NCI-H2081 (cell line): Measurements from ENCODE around the gene ADARB2.

ENCODE experiments used
- DNase-seq, 2 experiments: peaks; one replicate each; lab custom pipeline; 2025; lab: John Stamatoyannopoulos, UW

Gene ADARB2

DNA sequence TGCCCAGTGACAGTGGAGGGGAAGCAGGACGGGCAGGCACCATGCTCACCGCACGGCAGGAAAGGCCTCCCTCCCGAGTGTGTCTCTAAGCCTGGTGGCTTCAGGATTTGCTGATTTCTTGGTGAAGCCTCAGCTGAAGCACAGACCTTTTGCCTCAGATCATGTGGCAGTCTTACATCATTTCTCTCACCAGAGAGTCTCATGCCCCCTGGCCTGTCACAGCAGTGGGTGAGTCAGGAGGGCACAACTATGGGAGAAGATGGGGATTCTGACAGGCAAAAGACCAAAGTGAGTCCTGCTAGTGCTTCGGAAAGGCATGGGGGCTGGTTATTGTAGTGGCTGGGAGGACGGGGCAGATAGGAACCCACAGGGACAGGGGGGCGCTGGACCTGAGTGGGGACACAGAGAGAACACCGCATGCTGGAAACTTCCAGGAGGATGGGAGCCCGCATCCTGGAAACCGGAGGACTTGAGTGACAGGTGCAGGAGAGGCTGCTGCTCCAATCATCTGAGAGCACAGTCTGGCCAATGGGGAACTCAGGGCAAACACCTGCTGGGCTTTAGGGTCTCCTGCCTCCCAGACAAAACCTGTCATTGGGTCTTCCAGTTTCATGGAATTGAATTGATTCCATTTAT is 166.8 kb downstream of the ADARB2 start:
- no peak for DNase-seq

DNA sequence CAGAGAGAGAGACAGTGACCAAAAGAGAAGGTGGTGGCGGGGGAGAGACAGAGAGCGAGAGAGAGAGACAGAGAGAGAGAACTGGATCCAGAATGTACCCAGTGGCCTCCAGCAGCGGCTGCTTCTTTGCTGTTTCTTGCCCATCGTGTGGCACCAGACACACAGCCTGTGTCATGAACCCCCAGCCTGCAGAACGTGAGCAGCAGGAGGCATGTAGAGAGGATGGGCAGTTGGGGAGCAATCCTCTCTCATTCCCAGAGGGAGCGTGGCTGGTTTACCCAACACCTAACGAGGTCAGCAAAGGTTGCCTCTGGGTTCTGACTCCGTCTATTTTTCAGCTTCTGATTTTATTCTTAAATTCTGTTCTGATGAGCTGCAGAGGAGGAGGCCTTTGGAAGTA is 168.1 kb downstream of the ADARB2 start:
- no peak for DNase-seq

DNA sequence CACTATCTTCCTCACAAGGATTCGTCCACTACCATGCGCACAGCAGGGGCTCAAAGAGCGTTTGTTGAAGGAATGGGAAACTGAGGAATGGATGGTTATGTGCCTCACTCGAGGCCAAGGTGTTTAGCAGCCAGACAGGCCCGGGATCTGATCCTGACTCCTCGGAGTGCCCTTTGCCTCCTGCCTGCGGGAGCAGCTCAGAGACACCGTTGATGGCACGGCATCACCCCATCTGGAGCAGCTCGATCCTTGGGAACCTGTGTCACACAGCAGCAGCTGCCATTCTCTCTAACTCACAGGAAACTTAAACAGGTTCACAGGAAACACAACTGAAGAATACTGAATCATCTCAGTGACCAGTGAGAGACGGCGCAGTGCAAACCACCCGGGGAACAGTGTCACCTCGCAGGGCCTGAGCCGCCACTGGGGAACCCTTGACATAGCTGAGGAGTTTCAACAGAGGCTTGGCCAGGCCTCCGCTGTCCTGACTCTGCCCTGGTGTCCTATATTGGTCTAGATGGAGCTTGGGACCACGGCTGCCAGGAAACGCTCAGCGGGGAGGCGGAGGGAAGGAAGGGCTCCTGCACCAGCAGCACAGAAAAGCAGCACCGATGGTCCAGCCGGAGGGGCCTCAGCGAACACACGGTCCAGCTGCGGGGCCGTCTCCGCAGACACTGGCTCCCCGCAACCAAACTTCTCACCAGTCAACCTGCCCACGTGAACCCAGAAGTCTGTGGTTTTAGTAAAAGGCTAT is 169.4 kb downstream of the ADARB2 start:
- no peak for DNase-seq

DNA sequence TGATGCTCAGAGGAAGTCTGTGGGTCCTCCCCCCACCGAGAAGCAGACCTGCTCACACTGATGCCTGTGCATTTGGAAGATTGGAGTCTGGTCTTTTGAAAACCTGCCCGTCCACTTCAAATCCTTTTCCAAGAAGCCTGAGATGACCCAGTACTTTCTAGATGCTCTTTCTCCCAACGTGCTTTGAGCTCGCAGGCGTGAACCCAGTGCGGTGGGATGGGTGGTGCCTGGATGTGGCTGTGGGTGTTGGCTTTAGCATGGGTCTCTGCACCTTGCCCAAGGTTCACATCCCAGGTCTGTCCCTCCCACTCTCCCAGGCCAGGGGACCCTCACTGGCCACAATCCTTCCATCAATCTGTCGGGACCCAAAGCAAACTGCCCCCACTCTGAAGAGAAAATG is 170.2 kb downstream of the ADARB2 start:
- no peak for DNase-seq

DNA sequence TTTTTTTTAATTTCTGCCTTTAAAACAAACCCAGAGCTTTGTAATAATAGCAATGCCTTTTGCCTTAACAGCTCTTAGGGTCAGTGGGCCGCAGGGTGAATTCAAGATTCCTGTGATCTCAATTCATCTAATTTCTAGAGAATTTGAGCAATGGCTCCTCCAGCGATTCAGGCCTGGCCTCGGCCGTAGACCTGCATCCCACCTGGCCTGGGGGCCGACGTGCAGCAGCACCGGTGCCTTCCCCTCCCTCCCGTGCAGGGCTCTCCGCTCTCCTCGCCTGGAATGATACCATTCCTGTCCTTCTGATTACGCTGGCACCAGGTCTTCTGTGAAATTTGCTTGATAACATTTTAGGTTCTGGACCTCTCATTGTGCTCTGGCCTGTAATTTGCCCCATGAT is 172.5 kb downstream of the ADARB2 start:
- no peak for DNase-seq

DNA sequence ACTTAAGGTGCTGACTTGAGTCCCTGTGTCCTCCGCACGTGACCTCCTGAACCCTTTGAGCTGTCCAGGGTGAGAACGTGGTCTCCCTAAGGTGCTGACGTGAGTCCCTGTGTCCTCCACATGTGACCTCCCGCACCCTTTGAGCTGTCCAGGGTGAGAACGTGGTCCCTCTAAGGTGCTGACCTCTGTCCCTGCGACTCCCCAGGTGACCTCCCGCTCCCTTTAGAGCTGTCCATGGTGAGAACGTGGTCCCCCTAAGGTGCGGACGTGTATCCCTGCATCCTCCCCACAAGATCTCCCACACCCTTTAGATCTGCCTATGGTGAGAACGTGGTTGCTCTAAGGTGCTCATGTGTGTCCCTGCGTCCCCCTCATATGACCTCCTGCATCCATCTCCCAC is 174.3 kb downstream of the ADARB2 start:
- DNase-seq = no peak

DNA sequence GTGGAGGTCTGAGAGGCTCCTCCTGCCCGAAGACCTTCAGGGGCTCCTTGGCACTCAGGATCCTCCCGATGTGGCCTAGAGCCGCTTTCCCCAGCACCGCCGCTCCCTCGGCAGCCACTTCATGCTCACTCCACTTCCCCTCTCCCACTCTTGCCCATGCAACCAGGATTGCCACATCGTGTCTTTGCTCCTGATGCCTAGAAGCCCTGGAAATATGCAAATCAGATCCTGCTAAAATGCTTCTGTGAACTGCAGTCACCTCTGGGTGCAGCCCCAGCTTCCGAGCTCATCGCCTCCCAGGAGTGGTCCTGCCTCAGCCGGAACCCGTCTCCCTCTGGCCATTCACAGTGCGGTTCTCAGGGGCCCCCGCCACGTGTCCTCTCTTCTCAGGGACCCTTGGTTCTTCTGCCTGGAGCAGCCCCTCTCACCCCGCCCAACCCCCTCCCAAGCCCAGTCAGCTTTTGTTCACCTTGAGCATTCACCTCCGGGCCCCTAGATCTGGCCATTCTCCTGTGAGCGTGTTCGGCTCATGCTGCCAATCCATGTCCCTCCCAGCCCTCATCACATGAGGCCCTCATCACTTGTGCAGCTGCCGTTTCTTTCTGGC is 175.5 kb downstream of the ADARB2 start:
- DNase-seq = no peak

DNA sequence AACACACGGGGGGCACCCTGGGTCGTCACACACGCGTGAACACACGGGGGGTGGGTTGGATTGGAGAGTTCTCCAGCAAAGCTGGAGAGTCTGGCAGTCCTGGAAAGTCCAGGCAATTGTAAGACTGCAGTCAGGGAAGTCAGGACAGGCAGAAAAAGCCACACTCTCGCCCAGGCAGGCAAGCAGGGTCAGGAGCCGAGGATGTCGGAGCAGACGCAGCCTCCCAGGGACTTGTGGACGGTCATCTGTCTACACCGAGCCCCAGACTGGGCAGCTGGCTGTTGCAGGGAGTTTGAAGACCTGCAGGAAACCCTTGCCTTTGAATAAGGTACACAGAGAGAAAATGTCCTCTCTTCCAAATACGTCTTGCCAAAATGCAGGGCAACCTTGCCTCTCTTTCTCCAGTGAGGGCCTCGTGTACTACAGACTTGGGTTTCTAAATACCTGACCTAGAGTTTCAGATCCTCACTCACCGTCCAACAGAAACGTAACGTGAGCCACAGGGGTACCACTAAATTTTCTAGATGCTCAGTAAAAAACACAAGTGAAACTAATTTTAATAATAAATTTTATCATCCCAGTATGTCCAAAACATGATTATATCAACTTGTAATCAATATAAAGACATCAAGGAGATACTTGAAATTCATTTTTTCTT is 176.7 kb downstream of the ADARB2 start:
- no peak for DNase-seq

DNA sequence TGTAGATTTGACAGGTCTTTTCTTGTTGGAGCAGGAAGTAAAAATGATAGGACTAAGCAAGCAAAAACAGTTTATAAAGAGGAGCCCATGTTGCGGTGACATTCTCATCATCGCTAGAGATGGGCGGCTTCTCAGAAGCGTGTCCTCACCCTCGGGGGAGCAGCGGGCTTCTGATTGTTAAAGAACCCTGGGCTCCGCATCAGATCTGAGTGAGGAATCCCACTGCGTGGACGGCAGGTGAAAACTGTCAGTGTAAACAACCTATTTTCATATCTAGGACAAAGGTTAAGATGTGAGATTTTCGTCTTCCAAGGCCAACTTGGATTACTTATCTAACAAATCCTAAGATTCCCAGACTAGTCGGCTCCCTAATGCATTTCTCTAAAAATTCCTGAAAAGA is 177.6 kb downstream of the ADARB2 start:
- DNase-seq = no peak

DNA sequence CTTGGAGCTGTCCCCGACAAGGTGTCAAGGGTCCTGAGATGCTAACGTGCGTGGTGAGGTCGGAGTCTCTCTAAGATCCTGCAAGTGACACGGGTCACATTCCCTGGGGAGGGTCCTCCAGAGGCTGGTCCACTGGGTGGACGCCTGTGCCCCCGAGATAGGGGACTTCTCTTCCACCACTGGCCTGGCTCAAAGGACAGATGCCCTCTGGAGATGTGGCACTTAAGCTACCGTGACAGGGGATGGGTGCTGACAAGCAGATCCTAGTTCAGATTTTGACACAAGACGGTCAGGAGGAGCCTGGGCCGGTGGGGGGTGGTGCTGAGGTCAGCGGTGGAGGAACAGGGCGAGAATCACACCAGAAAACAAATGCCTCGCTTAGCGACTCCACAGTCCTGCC is 178.0 kb downstream of the ADARB2 start:
- no peak for DNase-seq

DNA sequence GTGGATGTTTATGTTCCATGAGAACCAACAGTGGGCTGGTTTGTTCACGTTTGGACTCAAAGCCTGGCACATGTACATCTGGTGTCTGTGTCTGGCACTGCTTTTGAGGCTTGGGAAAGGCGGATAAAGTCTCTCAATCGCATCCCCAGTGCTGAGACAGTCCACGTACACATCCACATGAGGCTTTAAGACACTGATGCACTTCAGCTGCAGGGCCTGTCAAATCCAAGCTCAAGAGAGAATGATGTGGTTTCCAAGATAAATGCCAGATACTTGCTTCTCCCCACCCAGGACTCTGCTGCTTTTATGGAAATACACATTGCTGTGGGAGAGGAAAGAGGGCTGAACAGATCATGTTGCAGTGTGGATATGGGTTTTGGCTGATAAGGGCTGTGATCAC is 178.4 kb downstream of the ADARB2 start:
- no peak for DNase-seq

DNA sequence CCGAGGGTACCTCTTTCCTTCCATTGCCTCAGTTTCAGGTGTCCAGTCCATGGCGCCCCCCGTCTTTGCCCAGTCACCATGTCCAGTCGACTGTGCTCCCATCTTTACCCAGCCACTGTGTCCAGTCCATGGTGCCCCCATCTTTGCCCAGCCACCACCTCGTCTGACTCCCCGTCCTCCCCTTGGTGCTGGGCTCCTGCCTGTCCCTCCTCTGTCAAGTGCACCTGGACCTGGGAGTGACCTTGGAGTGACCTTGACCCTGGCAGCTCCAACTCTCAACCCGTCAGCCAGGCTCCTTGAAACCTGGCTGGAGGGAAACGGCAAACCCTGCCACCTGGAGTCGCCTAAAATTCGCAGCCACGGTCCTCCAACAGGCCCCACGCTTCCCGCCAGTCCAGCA is 180.2 kb downstream of the ADARB2 start:
- DNase-seq = no peak

DNA sequence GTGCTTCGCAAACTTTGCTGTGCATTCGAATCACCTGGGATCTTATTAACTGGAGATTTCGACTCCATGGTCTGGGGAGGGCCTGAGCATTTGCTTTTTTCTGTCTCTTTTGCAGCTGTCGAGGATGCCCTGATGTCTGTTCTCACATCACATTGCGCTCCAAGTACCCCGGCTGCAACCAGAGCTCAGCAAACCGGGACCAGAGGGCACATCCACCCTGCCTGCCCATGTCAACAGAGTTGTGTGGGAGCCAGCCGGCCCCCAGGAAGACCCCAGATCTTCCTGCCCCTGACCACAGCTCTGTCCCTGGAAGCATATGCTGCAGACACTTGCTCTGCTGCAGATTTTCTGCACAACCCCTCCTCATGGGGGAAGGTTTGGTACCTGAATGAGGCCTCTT is 180.8 kb downstream of the ADARB2 start:
- no peak for DNase-seq

DNA sequence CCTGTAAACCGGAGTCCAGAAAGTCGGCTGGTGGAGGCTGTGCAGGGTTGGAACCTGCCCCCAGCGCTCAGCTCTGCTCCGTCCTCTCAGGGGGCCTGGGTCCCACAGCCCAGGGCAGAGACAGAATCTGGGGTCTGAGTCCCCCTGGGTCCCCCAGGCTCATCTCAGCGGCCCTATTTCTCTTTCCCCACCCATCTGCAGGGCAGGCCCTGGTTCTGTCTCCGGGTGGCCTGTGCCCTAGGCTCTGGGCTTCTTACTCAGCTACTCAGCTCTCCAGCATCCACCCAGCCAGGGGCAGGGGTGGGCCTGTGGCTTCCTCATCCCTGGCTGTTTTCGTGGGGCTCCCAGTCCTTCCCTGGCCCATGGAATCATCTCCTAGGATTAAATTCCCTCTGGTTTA is 183.4 kb downstream of the ADARB2 start:
- no peak for DNase-seq

DNA sequence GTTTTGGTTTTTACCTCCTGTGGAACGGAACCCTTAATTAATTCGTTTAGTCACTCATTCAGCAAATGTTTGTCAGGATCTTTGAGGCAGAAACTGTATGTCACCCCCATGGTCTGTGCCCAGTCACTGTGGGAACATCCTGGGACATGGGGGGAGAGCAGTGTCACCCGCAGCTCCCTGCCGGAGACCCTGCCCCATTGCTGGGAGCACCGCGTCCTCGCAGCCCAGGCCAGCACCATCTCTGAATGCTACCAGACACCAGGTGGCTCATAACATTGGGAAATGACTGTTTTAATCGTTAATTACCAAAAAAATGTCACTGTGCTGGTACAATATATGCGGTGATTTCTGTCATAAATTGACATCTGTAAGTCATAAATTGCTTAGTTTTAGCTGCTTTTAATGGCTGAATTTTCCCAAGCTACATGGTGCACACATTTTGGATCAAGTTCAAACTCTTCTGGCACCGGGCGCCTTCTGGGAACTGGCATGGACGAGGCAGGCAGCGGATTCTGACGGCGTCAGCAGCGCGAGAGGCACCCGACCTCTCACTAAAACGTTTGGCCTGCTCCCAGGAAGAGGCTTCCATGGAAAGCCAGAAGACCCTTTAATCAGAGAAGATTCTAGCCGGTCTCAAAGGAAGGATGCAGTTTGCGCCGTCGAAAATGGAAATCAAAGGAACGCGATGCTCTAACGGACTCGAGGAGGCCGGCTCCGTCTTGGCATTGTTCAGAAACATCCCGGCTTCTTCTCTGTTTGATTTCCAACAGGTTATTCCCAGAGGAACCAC is 184.2 kb downstream of the ADARB2 start:
- peak in 1 of 2 experiments; percentile 16 for DNase-seq

DNA sequence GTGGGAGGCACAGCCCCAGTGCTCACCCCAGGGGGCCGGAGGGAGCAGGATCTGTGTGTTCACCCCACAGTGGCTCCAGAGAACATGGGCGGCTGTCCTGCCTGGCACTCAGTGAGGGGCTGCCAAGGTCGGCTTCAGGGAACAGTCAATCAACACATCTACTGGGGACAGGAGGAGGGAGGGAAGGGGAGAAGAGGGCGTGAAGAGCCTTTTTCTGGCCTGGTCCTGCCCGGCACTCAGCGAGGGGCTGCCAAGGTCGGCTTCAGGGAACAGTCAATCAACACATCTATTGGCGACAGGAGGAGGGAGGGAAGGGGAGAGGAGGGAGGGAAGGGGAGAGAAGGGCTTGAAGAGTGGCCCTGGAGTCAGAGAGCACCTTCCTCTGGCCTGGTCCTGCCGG is 184.9 kb downstream of the ADARB2 start:
- DNase-seq = no peak

DNA sequence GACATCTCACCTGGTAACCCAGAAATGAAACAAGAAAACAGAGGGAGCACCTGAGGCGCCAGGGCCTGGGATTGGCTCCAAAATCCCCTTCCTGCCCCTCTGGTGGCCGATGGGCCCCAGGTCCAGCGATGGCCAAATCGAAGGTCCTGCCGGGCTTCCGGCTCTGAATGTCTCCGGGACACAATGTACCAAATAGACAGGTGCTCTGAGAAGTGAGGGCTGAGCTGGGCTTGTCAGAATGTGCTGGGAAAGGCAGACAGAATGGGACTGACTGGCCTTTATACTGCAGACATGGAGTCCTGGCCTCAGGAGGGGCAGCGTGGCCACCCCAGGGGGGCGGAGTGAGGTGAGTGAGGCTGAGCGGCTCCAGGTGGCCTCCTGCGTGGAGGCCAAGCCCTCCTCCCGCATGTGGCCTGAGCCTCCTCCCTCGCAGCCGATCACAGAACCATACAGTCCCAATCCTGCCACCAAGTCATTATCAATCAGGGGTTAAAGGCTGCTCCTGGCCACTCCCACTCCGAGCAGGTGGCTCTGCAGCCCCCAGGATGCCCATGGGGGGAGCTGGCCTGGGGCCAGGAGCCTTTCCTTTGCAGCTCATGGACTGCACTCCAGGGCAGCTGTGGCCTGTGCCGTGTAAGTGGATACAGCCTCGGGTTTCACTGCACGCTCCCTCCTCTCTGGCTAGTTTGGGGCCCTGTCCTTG is 185.5 kb downstream of the ADARB2 start:
- DNase-seq = peak; percentile 43 to 87

DNA sequence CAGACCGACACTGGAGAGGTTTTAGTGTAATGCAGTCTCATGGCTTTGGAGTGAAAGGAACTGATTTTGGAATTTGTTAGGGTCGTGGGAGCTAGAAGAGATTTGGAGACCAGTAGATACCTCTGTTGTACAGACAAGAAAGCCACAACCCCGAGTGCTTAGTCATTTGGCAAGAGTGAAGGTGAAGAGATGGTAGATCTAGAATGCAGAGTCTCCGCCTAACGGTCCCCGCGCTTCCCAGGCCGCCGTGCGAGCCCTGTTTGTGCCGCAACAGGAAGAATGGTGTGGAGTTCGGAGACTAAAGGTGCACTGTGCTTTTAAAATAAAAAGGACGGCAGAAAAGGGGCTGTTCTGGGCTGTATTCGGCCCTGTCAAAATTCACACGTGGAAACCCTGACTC is 186.7 kb downstream of the ADARB2 start:
- no peak for DNase-seq

DNA sequence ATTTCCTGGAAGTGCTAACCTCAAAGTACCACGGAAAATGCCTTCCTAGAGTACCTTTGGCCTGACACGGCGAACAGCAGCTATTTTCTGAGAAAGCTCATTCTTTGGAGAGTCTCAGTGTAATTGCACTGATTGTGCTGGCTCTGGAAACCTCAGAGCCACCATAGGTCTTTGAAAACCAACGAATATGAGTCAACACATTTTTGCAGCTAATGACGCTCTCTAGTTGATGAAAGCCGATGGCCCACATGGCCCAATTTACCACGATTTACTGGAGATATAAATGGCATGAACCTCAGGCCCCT is 187.1 kb downstream of the ADARB2 start:
- DNase-seq = peak in 1 of 2 experiments; percentile 76

DNA sequence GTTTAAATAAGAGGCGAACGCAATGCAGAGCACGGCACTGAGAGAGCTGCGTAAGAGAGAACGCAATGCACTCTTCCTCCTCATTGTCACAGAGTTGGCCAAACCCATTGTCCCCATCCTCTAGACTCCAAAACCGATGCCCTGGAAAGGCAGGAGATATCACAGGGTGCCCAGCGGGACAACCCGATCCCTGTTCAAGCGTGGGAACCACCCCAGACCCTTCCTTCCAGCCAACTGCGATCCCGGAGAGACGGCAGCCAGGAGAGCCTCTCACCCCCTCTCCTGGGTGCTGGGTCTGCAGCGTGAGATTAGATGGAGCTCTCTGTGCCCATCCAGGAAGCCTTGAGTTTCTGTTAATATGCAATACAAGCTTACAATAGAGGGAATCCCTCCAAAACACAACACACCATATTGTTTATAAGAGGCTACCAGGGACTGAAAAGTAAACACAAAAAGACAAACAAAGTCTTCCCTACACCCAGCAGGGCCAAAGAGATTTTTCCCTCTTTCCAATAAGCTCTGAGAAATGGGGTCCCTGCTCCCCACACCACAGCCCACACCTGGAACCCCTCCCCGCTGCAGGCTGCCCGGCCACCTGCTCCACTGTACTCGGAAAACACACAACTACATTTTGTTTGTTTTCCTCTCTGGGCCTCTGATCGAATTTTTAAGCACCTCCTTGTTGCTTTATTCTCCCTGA is 187.6 kb downstream of the ADARB2 start:
- DNase-seq = peak in 1 of 2 experiments; percentile 76

DNA sequence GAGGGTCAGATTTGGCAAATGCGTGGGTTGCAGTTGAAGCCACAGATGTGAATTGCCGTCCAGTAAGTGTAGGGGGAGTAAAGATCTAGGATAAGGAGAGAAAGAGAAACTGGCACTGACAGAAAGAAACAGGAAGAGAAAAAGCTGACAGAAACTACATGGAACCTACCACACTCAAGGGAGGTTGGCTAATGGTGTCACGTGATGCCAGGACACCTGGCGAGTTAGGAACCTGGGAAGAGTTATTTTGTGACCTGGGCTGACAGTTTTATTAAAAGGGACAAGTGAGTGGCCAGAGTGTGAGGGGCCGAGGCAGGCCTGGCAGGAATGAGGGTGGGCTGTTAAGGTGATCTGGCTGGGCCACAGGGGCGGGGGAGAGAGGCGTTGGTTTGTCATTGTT is 188.7 kb downstream of the ADARB2 start:
- no peak for DNase-seq
